GM12891 (cell line): ENCODE measurements around the gene PLS1.
"Not testable (repeated sequence)": the region's sequence is repeated elsewhere in the genome, so short reads cannot be mapped to it uniquely, and the experiment has no call there.

Experiments
- POLR2A ChIP-seq: IDR thresholded peaks from 2 replicates; pipeline ENCODE4 v1.6.1; 2011; ENCODE audit warnings: low read depth, low read length, control low read depth
- POLR2AphosphoS5 ChIP-seq: IDR thresholded peaks from 2 replicates; pipeline ENCODE4 v1.6.1; 2011; ENCODE audit warnings: low read depth, low read length, control low read depth
- TAF1 ChIP-seq: IDR thresholded peaks from 2 replicates; pipeline ENCODE4 v1.6.1; 2011; ENCODE audit warnings: low read depth, low read length, control low read depth

DNA sequence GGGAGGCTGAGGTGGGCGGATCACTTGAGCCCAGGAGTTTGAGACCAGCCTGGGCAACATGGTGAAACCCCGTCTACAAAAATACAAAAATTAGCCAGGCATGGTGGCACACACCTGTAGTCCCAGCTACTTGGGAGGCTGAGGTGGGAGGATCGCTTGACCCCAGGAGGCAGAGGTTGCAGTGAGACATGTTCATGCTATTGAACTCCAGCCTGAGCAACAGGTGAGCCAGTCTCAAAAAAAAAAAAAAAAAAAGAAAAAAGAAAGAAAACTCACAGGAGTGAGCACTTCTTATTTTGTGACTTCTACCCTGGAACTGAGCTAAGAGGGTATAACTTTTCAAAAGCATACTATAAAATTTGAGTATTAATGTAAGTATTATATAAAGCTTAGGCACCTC is 22.0 kb upstream of the PLS1 start:
- not testable (repeated sequence) for TF ChIP-seq POLR2A, POLR2AphosphoS5, TAF1
